NT2/D1 (cell line): ENCODE results near the gene LPP.

Experiments
- YY1 ChIP-seq: IDR thresholded peaks from 2 replicates; pipeline ENCODE4 v1.6.1; 2011; ENCODE audit not compliant: insufficient read length, insufficient read depth
- ZNF274 ChIP-seq: IDR thresholded peaks from 2 replicates; pipeline ENCODE4 v1.6.1; 2011; ENCODE audit warnings: mild to moderate bottlenecking, low read depth, low read length

- no peak for TF ChIP-seq ZNF274
- no peak for TF ChIP-seq YY1
These were observed 615.9 kb downstream of the LPP start for GRCh38 chr3:188769831-188770230.
